ENCODE results near the gene CEP20. TPM values are rescaled to one million over a fixed set of nuclear protein-coding genes. Genes with fewer than 3 reads are reported as not detected.

The CEP20 gene
- total and polyA plus RNA-seq, 10 of the 15 experiments (the other 5 are each of a cell fraction or from before 2014, with no cell fraction given), result 33.4 to 57.8 (median 52.6) TPM

DNA sequence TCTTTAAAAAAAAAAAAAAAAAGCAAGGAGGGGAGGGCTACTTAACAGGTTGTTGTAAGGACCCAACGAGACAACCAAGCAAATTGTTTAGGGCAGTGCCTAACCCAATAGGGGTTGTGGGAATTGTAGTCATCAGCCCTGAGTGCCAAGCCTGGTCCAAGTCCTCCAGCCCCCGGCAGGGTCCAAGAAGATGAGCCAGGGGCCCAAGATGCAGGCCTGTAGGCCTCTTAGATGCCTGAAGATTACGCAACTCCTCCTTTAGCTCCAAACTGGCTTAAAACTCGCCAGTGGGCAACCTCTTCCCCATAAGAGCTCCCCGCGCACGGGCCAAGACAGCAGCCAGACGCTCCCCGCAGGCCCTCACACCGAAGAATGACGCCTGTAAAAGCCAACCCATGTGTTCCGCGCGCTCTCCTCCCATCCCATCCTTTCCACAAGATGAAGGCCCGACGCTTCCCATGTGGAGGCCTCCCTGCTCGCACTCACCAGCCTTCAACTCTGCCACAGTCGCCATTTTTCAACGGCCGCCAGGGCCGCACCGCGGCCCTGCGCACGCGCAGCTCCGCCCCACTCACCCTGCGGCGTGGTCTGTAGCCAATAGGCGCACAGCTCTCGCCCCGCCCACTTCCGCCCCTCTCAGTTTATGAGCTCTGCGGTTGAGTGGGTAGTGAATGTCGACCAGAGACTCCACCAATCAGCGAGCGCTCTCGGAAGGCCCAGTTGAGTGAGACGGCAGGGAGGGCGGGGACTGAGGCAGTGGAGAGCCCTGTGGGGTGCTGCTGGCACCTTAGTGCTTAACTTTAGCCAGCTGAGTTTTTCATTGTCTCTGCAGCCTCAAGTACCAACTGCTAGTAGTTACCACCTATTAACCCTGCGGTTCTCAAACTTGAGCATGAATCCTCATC lies at the start of gene CEP20 (continued):
- TF ChIP-seq MEF2A (IDR thresholded peaks at IDR 0.05; ENCODE audit: insufficient read depth, low read depth, low read length) (no peak), SP1 (IDR thresholded peaks at IDR 0.05; ENCODE audit: low read depth, low read length) (peak; percentile 88), POLR2A (IDR thresholded peaks at IDR 0.05; ENCODE audit: low read depth, low read length) (peak; percentile 92), ATF7 (IDR thresholded peaks at IDR 0.05; ENCODE audit: low read depth) (no peak), RB1 (IDR thresholded peaks at IDR 0.05; ENCODE audit: borderline replicate concordance) (no peak), NFIC (IDR thresholded peaks at IDR 0.05; ENCODE audit: low read depth, low read length) (no peak), WRNIP1 (IDR thresholded peaks at IDR 0.05; ENCODE audit: borderline replicate concordance, low read depth, low read length) (no peak), CHD4 (IDR thresholded peaks at IDR 0.05) (no peak), EZH2 (IDR thresholded peaks at IDR 0.05; ENCODE audit: borderline replicate concordance, control insufficient read depth, low read depth, low read length) (no peak), NFYB (IDR thresholded peaks at IDR 0.05; ENCODE audit: insufficient read depth, low read depth, low read length) (peak; percentile 85), STAT1 (conservative IDR thresholded peaks at IDR 0.05) (no peak), MYC (IDR thresholded peaks at IDR 0.05; ENCODE audit: insufficient read depth, insufficient read length, insufficient replicate concordance, low read length, severe bottlenecking) (no peak)
- TF ChIP-seq, protein P1, sequence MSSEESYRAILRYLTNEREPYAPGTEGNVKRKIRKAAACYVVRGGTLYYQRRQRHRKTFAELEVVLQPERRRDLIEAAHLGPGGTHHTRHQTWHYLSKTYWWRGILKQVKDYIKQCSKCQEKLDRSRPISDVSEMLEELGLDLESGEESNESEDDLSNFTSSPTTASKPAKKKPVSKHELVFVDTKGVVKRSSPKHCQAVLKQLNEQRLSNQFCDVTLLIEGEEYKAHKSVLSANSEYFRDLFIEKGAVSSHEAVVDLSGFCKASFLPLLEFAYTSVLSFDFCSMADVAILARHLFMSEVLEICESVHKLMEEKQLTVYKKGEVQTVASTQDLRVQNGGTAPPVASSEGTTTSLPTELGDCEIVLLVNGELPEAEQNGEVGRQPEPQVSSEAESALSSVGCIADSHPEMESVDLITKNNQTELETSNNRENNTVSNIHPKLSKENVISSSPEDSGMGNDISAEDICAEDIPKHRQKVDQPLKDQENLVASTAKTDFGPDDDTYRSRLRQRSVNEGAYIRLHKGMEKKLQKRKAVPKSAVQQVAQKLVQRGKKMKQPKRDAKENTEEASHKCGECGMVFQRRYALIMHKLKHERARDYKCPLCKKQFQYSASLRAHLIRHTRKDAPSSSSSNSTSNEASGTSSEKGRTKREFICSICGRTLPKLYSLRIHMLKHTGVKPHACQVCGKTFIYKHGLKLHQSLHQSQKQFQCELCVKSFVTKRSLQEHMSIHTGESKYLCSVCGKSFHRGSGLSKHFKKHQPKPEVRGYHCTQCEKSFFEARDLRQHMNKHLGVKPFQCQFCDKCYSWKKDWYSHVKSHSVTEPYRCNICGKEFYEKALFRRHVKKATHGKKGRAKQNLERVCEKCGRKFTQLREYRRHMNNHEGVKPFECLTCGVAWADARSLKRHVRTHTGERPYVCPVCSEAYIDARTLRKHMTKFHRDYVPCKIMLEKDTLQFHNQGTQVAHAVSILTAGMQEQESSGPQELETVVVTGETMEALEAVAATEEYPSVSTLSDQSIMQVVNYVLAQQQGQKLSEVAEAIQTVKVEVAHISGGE (CRISPR knock-in tag; IDR thresholded peaks at IDR 0.05), result no peak
- TF ChIP-seq, protein P2, sequence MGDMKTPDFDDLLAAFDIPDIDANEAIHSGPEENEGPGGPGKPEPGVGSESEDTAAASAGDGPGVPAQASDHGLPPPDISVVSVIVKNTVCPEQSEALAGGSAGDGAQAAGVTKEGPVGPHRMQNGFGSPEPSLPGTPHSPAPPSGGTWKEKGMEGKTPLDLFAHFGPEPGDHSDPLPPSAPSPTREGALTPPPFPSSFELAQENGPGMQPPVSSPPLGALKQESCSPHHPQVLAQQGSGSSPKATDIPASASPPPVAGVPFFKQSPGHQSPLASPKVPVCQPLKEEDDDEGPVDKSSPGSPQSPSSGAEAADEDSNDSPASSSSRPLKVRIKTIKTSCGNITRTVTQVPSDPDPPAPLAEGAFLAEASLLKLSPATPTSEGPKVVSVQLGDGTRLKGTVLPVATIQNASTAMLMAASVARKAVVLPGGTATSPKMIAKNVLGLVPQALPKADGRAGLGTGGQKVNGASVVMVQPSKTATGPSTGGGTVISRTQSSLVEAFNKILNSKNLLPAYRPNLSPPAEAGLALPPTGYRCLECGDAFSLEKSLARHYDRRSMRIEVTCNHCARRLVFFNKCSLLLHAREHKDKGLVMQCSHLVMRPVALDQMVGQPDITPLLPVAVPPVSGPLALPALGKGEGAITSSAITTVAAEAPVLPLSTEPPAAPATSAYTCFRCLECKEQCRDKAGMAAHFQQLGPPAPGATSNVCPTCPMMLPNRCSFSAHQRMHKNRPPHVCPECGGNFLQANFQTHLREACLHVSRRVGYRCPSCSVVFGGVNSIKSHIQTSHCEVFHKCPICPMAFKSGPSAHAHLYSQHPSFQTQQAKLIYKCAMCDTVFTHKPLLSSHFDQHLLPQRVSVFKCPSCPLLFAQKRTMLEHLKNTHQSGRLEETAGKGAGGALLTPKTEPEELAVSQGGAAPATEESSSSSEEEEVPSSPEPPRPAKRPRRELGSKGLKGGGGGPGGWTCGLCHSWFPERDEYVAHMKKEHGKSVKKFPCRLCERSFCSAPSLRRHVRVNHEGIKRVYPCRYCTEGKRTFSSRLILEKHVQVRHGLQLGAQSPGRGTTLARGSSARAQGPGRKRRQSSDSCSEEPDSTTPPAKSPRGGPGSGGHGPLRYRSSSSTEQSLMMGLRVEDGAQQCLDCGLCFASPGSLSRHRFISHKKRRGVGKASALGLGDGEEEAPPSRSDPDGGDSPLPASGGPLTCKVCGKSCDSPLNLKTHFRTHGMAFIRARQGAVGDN (IDR thresholded peaks at IDR 0.05), result 0 out of 2 replicates have a peak, but pooled peaks have one; percentile 34
- TF ChIP-seq, protein P3, sequence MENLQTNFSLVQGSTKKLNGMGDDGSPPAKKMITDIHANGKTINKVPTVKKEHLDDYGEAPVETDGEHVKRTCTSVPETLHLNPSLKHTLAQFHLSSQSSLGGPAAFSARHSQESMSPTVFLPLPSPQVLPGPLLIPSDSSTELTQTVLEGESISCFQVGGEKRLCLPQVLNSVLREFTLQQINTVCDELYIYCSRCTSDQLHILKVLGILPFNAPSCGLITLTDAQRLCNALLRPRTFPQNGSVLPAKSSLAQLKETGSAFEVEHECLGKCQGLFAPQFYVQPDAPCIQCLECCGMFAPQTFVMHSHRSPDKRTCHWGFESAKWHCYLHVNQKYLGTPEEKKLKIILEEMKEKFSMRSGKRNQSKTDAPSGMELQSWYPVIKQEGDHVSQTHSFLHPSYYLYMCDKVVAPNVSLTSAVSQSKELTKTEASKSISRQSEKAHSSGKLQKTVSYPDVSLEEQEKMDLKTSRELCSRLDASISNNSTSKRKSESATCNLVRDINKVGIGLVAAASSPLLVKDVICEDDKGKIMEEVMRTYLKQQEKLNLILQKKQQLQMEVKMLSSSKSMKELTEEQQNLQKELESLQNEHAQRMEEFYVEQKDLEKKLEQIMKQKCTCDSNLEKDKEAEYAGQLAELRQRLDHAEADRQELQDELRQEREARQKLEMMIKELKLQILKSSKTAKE (IDR thresholded peaks at IDR 0.05; ENCODE audit: low read depth, poor library complexity, severe bottlenecking), result no peak
- TF ChIP-seq, protein P4, sequence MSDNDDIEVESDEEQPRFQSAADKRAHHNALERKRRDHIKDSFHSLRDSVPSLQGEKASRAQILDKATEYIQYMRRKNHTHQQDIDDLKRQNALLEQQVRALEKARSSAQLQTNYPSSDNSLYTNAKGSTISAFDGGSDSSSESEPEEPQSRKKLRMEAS (IDR thresholded peaks at IDR 0.05; ENCODE audit: low read depth, low read length), result no peak
